ENCODE measurements around the gene PLA2G4A. TPM values are rescaled to one million over a fixed set of nuclear protein-coding genes. Genes with fewer than 3 reads are reported as not detected.

Gene PLA2G4A
- polyA plus RNA-seq, 1 donor from 2014 or later, result not detected

GRCh38 chr1:186948535-186948934, 119.8 kb downstream of the PLA2G4A start:
- H3K4me2 ChIP-seq (ENCODE audit: low read length), result no peak overlapping the region
- H3K9ac ChIP-seq (ENCODE audit: low read length), result no peak overlapping the region
- H3K79me2 ChIP-seq (replicated peaks; ENCODE audit: insufficient read depth, low read length), result no peaks in the 10 kb centered on the region
- H3K36me3 ChIP-seq (ENCODE audit: insufficient read depth, low read length), result no peaks in the 10 kb centered on the region
- no peak overlapping the region for H2AFZ ChIP-seq (ENCODE audit: low read depth, low read length)
- H3F3A ChIP-seq (ENCODE audit: insufficient read depth, low read length, poor library complexity, severe bottlenecking), result no peaks in the 10 kb centered on the region
- no peaks in the 10 kb centered on the region for H3K9me2 ChIP-seq (ENCODE audit: insufficient read depth, low read length)
- H4K20me1 ChIP-seq (ENCODE audit: insufficient read depth), result no peaks in the 10 kb centered on the region
- no peak overlapping the region for H3K27ac ChIP-seq (ENCODE audit: low read length)
- TF ChIP-seq CTCF (IDR thresholded peaks at IDR 0.05; ENCODE audit: poor library complexity, severe bottlenecking), result no peak
- no peak for TF ChIP-seq EP300 (conservative IDR thresholded peaks at IDR 0.05; ENCODE audit: poor library complexity, severe bottlenecking)
- no peak for TF ChIP-seq MXI1 (conservative IDR thresholded peaks at IDR 0.05; ENCODE audit: poor library complexity, severe bottlenecking)
- TF ChIP-seq EZH2 (IDR thresholded peaks at IDR 0.05; ENCODE audit: borderline replicate concordance, insufficient read depth, low read length, poor library complexity, severe bottlenecking), result no peak
- no peak for TF ChIP-seq RAD21 (conservative IDR thresholded peaks at IDR 0.05)
- no peak for TF ChIP-seq TAF1 (IDR thresholded peaks at IDR 0.05; ENCODE audit: low read depth)
- TF ChIP-seq REST (IDR thresholded peaks at IDR 0.05; ENCODE audit: borderline replicate concordance), result no peak
- TF ChIP-seq POLR2AphosphoS5 (IDR thresholded peaks at IDR 0.05), result no peak
- no peak for TF ChIP-seq SMC3 (conservative IDR thresholded peaks at IDR 0.05; ENCODE audit: poor library complexity)
- no peak overlapping the region for H3K4me3 ChIP-seq (ENCODE audit: low read length)
- no peaks in the 10 kb centered on the region for H3K27me3 ChIP-seq (ENCODE audit: insufficient read depth, low read depth, low read length)
- H3K9me3 ChIP-seq (ENCODE audit: low read length), result no peaks in the 10 kb centered on the region

GRCh38 chr1:186949173-186949572, 120.4 kb downstream of the PLA2G4A start:
- TF ChIP-seq RAD21 (conservative IDR thresholded peaks at IDR 0.05) (no peak), POLR2AphosphoS5 (IDR thresholded peaks at IDR 0.05) (no peak), TAF1 (IDR thresholded peaks at IDR 0.05; ENCODE audit: low read depth) (no peak), SMC3 (conservative IDR thresholded peaks at IDR 0.05; ENCODE audit: poor library complexity) (no peak), MXI1 (conservative IDR thresholded peaks at IDR 0.05; ENCODE audit: poor library complexity, severe bottlenecking) (no peak), EP300 (conservative IDR thresholded peaks at IDR 0.05; ENCODE audit: poor library complexity, severe bottlenecking) (no peak), EZH2 (IDR thresholded peaks at IDR 0.05; ENCODE audit: borderline replicate concordance, insufficient read depth, low read length, poor library complexity, severe bottlenecking) (no peak), REST (IDR thresholded peaks at IDR 0.05; ENCODE audit: borderline replicate concordance) (no peak), CTCF (IDR thresholded peaks at IDR 0.05; ENCODE audit: poor library complexity, severe bottlenecking) (no peak)
- Histone ChIP-seq H3F3A (ENCODE audit: insufficient read depth, low read length, poor library complexity, severe bottlenecking) (no peaks in the 10 kb centered on the region), H3K27ac (ENCODE audit: low read length) (no peak overlapping the region), H4K20me1 (ENCODE audit: insufficient read depth) (no peaks in the 10 kb centered on the region), H3K4me2 (ENCODE audit: low read length) (no peak overlapping the region), H3K9me3 (ENCODE audit: low read length) (no peaks in the 10 kb centered on the region), H3K27me3 (ENCODE audit: insufficient read depth, low read depth, low read length) (no peaks in the 10 kb centered on the region), H3K9me2 (ENCODE audit: insufficient read depth, low read length) (no peaks in the 10 kb centered on the region), H3K9ac (ENCODE audit: low read length) (no peak overlapping the region), H2AFZ (ENCODE audit: low read depth, low read length) (no peak overlapping the region), H3K79me2 (replicated peaks; ENCODE audit: insufficient read depth, low read length) (no peaks in the 10 kb centered on the region), H3K4me3 (ENCODE audit: low read length) (no peak overlapping the region), H3K36me3 (ENCODE audit: insufficient read depth, low read length) (no peaks in the 10 kb centered on the region)

Data from neural cell (in vitro differentiated cells).